SK-N-MC (cell line): ENCODE data around the gene FMO1.

Experiments
- EZH2 ChIP-seq: fragments of 200-600 bp; sonication (generic); IDR thresholded peaks from one replicate; pipeline ENCODE4 v1.6.1; 2017; ENCODE audit warnings: antibody characterized with exemption
- POLR2AphosphoS5 ChIP-seq: IDR thresholded peaks from 2 replicates; pipeline ENCODE4 v1.6.1; 2012; ENCODE audit warnings: mild to moderate bottlenecking, low read depth, low read length, borderline replicate concordance

DNA sequence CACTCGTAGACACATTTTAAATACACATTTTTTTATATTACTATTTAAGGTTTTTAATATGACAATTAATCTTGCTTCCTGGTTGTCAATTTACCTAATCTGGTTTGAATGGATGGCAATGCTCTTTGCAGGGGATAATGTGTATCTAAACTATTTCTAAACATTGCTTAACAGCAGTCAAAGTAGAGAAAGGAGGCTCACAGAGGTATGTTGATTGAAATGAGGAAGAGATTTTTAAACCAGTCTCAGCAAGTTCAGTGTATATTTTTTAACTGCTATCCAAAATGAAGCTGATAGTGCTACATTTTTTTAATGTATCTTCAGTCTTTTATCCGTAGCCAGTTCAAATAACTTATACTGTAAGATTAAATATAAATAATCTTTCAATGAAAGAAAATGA, 17.4 kb downstream of the FMO1 start:
- no peak for TF ChIP-seq POLR2AphosphoS5
- no peak for TF ChIP-seq EZH2
